Measurements from ENCODE around the gene A3GALT2. TPM values are rescaled to one million over a fixed set of nuclear protein-coding genes. Genes with fewer than 3 reads are reported as not detected.

A3GALT2 gene
- polyA plus RNA-seq, 1 donor = not detected

DNA sequence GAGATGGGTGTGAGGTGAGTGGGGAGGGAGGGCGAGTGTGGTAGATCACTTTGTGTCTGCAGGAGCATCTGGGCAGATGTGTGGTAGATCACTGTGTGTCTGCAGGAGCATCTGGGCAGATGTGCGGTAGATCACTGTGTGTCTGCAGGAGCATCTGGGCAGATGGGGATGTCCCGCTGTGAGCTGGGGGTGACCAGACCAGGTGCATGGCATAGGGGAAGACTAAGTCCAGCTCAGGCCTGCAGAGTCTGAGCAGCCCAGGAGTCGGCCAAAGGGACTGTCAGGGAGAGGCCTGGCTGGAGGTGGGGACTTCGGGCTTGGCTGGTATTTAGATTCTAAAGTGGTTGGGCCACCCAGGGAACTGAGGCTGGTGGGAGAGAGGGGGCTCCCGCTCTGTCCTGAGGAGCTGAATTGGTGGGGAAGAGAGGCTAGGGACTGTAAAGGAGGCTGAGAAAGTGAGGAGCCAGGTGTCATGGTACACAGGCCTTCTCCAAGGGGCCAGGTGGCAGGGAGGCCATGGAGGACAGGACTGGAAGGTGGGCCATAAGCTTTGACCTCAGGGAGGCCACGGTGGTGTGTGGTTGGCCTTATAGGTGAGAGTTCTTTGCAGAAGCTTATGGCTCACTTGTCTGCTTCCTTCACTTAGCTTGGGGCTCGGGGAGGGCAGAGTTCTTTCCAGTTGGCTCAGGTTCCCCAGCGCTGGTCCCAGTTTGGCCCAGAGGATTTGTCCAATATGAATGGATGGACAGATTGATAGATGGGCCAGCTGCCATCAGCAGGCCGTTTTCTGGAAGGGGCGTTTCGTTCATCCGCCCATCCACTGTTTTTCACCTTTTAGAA, 49.0 kb downstream of the A3GALT2 start:
- DNase-seq = no peak

DNA sequence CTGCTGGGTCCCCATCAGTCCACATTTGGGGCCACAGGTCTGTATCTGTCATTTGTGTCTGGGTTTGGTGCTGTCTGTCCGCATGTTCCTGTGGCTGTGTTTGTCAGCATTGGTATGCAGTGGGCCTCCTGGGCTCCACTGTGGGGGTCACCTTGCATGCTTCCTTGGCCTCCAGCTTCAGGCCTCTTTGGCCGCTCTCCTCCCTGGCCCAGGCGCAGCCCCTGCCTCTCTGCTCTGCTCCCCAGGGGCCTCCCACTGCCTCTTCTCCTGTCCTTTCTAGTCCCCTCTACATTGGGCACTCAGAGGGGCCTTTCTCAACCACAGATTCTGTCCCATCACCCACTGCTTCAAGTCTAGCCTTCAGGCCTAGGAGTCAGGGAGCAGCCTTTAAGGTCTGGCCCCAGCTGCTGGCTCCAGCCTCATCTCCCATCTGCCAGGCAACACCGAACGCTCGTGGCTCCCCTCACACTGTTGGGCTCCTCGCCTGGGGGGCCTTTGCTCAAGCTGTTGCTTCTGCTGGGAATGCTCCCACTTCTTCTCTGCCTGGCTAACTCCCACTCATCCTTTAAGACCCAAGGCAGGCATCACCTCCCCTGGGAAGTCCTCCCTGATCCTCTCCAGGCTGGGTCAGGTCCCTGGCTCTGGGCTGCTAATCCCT, 50.0 kb downstream of the A3GALT2 start:
- no peak for DNase-seq

DNA sequence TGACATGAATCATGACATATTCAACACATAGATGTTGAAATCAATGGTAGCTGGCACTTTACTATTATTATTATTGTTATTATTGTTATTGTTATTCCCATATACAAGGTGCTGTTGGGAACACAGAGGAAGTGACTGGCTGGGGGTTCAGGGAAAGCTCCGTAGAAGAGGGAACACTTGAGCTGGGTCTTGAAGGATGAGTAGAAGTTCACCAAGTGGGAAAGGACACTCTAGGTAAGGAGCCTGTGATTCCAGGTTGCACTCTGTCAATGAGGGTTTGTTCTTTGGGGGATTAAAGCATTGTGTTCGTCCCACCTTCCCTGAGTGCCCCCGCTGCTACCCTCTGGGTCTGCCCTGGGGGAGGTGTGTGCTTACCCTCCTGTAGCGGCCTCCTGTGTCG, 50.5 kb downstream of the A3GALT2 start:
- no peak for DNase-seq

DNA sequence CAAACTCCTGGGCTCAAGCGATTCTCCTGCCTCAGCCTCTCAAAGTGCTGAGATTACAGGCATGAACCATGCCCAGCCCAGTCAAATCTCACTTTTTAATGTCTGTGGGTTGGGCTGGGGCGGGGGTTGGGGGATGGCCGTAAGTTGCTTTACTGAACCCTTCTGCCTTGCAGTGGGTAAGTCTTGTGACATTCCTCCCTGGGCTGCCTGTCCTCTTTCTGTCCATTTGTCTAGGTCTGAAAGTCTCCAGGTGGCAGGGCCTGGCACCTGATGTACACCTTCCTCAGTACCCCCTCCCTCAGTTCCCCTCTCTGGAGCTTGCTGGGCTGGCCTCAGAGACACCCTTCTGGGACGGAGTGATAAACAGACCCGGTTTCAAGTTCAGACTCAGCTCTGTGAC, 51.3 kb downstream of the A3GALT2 start:
- no peak for DNase-seq

DNA sequence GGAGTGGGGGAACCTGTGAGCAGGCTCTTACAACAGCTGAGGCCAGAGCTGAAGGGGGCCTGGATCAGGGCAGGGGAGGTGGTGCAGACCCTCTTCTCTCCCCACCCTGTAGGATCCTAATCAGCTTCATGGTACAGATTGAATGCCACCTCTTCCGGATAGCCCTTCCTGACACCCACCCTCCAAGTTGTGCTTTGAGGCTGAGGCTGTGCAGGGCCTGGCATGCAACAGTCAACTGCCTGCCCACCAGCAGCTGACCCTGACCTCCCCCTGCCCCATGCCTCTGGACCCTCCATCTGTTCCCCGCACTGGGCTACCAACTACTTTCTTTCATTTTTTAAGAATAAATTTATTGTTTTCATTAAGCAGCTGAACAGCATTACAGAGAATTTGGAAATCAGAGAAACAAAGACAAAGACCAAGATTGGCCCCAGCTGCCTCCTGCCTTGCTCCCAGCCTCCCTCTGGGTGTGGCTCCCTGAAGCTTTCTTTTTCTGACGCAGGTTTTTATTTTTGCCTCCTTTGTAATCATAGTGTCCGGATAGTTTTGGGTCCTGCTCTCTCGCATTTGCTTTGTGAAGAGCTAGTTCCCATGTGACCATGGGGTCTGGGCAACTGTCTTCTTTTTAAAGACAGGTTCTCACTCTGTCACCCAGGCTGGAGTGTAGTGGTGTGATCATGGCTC, 51.8 kb downstream of the A3GALT2 start:
- DNase-seq = no peak

DNA sequence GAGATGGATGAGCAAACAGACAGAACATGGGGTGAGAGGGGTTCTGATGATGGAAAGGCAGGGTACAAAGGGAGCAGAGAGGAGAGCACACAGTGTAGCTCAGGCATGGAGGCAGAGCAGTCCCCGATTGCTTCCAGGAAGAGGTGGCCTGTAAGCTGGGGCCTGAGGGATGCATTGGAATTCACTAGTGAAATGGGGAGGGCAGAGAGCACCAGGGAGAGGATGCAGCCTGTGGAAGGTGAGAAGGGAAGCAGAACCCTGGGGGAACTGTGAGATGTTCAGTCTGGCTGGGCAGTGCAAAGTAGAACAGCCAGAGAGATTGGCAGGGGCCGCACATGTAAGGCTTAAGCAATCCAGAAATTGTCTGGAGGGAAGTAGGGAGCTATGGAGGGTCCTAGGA, 52.4 kb downstream of the A3GALT2 start:
- DNase-seq = no peak

DNA sequence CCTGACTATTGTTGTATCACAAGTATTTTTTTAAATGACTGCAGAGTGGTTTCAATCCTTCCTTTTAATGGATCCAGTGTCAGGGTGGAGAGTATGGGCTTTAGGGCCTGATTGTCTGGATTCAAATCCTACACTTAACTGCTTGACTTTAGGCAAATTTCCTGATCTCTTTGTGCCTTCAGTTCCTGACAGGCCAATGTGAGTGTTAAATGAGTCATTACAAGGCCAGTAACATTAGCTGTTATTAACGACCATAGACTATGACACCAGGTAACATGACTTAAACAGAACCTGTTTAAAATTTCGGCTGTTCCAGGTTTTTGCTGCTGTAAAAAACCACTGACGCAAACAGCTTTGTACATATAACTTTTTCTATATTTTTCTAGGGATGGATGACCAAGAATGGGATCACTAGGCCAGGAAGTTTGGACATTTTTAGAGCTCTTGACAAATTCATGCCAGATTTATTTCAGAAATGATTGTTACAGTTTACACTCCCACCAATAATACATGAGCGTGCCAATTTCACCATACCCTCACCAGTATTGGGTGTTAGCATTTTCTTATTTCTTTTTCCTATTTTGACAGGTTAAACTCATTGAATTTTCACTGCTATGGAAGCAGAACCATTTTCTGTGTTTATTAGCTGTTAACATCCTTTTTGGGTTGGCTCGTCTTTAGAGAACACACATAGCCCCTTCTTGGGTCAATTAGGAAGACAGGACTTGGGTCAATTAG, 53.3 kb downstream of the A3GALT2 start:
- no peak for DNase-seq

DNA sequence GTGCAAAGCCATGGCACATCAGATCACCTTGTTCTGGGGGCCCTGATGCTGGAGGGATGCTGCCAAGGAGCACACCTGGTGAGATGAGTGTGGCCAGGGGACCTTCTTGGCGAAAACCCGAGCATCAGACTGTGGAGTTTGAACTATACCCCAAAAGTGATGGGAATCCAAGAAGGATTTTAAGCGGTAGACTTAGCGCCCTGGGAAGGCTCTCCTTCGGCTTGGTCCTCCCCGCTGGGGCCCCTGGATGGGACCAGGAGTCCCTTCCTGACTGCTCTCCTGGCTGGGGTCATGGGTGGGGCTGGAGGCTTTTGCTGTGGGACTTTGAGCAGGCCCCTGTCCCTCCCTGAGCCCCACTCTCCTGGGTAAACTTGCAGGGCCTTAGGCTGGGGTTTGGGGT, 54.1 kb downstream of the A3GALT2 start:
- no peak for DNase-seq

DNA sequence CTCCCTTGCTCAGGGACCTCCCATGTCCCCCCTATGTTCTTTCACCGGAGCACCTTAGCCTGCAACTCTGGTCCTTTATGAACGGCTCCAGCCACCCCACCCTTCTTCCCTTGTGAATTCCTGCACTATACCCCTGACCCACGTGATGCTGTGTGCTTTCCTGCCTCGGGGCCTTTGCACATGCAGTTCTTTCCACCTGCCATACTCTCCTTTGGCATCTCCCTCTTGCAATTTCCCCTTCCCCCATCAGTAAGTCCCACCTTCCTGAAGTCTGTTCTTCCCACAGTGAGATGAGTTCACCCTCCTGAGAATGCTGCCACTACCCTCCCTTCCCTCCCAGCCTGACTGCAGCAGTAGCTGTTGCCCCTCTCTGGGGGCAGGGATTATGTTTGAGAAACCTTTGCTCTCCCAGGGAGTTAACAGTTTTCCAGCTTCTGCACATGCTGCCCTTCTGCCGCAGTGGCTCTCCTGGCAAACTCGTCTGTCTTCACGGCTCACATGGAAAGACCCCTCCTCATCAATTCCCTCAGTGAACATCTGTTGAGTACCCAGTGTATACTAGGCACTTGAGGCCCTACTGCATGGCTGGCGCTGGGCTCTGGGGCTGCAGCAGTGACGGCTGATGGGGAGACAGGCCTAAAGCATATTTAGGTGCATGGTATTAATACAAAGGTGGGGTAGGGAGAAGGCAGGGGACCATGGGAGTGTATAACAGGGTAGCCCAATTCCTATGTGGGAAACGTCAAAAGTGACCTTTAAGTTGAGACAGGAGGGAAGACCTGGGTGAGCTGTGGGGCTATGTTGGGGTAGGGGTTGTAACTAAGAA, 54.9 kb downstream of the A3GALT2 start:
- no peak for DNase-seq

DNA sequence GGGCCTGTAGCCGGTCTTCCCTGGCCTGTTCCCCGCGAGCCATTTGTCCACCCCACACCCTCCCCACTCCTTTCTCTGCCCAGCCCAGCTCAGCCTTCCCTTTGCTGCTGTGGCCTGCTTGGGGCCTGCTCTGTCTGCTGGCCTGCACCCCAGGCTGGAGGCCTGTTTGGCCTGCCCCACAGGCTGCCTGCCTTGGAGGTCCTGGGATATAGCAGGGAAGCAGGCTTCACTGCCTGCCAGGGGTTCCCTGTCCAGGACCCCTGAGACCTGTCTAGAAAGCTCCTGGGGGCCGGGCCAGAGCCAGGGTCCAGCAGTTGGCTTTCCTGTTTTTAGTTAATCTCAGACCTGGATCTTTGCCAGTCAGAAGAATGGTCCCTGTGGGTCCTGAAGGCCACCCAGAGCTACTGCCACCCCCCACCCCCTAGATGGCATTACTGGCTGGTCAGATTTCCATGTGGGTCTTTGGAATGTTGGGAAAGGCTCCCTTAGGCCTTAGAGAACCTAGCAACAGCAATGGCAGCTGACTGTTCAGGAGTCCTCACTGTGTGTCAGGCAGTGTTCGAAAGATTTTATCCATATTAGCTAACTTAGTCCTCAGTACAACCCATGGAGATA, 56.9 kb downstream of the A3GALT2 start:
- no peak for DNase-seq

DNA sequence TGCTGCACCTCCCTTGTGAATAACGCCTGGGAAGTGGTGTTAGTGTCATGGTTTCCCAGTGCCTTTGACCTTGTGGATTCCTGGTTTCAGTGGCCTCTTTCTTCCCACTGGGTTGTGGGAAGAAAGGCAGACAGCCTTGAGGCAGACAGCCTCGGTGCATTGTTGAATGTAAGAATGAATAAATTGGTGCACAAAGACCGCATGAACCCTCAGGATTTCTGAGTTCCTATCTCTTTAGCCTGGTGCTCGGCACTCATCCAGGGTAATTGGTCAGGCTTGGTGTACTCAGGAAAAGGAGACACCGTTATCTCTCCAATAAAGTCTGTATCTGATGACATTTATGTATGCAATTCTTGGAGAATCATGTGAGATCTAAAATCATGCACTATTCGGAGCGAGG, 59.6 kb downstream of the A3GALT2 start:
- no peak for DNase-seq

DNA sequence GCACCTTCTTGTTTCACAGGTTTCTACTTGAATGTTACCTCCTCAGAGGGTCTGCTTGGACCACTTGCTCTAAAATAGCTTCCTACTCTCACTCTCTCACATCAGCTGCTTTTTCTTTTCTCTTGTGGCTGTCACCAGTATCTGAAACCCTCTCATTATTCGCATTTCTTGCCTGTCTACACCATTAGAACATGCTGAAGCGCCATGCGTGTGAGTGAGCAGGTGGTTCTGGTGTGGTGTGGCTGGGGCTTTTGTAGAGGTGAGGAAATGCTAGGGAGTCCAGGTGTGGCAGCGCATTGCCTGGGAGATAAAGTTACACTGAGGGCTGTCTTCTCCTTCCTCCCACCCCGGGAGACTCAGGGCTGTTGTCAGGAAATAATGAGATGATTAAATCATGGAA, 60.5 kb downstream of the A3GALT2 start:
- DNase-seq = no peak

DNA sequence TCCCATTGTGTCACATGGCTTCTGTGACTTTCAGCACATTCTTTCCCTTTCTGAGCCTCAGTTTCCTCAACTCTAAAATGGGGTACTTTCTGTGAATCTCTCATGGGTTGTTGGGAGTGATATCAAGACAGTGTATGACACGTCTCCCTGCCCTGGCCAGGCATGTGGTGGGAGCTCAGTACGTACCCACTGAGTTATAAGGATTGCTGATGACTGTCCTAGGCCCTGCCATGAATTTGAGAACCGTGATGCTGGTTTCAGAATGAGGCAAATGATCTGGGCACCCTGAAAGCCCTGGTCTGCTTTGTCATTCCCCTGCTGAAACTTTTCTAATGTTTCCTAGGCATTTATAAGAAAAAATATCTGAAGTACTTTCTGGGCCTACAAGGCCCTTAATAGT, 61.0 kb downstream of the A3GALT2 start:
- no peak for DNase-seq

DNA sequence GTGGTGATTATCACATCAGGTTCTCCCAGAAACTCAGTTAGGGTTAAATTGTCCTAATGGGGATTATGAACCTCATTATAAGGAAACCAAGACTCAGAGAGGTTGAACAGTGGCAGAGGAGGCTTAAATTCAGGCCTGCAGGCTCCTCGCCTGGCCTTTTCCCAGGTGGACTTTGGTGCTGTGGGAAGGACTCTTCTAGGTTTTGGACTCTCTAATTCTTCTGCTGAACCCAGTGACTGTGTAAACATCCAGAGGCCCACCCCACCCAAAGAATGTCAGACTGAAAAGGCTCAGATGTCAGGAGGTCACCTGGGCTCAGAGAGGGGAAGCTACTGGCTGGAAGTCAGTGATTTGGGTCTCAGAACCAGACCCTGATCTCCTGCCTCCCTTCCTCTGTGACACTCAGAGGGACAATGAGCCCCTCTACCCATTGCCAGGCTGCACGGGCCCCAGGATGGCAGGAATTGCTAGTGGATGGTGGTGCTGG, 62.1 kb downstream of the A3GALT2 start:
- no peak for DNase-seq

DNA sequence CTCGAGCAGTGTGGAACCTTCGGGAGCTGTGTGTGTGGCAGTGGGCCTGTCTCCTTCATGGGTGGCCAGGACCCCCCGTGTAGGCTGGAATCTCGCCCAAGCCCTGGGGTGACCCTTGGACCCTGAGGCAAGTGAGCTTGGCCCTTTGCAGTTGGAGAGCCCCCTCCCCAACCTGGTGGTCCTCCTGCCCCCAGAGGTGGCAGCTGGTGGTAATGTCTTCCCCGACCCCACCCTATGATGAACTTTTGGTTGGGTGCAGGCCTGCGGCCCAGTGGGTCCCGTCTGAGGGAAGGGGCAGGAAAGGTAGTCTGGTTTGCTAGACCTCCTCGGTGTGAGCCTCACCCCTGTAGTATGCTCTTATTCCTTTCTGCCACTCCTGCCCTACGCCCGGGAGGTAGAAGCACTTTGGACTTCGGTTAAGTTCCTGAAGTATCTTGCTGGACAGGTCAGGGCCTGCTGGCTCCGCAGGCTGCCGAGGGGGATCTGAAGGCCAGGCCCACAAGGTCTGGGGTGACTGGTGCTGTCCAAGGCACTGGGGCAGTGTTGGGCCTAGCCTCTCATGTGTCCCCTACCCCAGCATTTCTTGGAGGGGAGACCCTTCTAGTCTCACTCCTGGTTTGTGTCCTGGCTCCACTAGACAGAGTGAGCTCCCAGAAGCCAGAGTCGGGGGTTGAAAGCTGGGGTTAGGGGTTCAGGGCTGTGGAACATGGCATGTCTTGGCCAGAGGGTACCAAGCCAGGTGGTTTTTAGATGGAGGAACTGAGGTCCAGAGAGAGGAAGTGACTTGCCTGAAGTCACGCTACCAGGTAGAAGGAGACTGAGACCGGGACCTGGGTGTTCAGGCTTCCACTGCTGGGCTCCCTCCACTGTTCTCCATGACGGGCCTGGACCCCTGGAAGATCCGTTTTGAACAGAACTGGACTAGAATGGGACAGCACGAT, 62.9 kb downstream of the A3GALT2 start:
- no peak for DNase-seq

DNA sequence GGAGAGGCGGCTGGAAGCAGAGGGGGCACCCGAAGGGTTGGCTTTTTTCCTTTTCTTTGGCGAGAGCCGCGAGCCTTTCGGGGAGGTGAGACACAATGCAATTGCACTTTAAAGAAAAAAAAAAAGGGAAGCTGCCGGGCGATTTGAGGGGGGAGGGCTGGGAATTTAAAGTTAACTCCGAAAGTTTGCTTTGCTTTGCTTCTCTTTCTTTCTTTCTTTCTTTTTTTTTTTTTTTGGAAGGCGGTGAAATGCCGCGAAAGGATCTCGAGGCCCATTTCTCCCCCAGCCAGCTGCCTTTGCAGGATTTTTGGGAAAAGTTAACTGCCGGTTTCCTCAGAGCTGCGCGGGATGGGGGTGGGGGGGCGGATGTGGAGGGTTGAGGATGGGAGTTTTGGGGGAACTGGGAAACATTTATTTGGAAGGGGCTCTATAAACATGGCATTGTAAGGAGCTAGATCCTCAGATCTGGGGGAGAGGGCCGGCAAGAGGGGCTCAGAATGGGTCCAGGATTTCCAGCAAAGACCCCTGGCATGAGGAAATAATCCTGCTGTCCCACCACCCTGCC, 63.6 kb downstream of the A3GALT2 start:
- DNase-seq = no peak

All from hindlimb muscle (tissue), 1 donor.